Heart left ventricle (tissue), 16 donors: Measurements from ENCODE around the gene KCTD10. TPM values are rescaled to one million over a fixed set of nuclear protein-coding genes. Genes with fewer than 3 reads are reported as not detected.

Experiments
- ATAC-seq, 4 donors: fragments of 200-7000 bp; cut with Tn5 transposase; one replicate each; pipeline ENCODE4 v1.9.1; 2020 to 2022; ENCODE audit warnings: moderate library complexity in 4 of 4, mild to moderate bottlenecking in 3 of 4, moderate number of reproducible peaks in 1 of 4
- DNase-seq, 5 donors: peaks; one replicate each; pipeline ENCODE4 v3.0.0-alpha.2; 2020
- H3K27ac ChIP-seq, 12 donors: fragments of 200-600 bp; sonication (generic) in 4 of 12; one replicate each; pipeline versions ENCODE4 v1.5.0 to v1.8.0; 2016 to 2022; ENCODE audit warnings: mild to moderate bottlenecking in 2 of 12
- H3K27me3 ChIP-seq, 9 donors: fragments of 200-600 bp; sonication (generic) in 2 of 9; one replicate each; pipeline versions ENCODE4 v1.5.1 to v1.8.0; 2016 to 2022; ENCODE audit warnings: mild to moderate bottlenecking in 3 of 9
- H3K36me3 ChIP-seq, 9 donors: fragments of 200-600 bp; sonication (generic) in 2 of 9; one replicate each; pipeline versions ENCODE4 v1.5.0 to v1.8.0; 2018 to 2022; ENCODE audit warnings: mild to moderate bottlenecking in 2 of 9
- H3K4me1 ChIP-seq, 12 donors: fragments of 200-600 bp; sonication (generic) in 4 of 12; one replicate each; pipeline versions ENCODE4 v1.5.0 to v1.8.0; 2016 to 2022; ENCODE audit warnings: mild to moderate bottlenecking in 3 of 12
- H3K4me3 ChIP-seq, 12 donors: fragments of 200-600 bp; sonication (generic) in 4 of 12; one replicate each; pipeline versions ENCODE4 v1.5.0 to v1.8.0; 2017 to 2022; ENCODE audit warnings: mild to moderate bottlenecking in 9 of 12, moderate library complexity in 4 of 12
- H3K9me3 ChIP-seq, 12 donors: fragments of 200-600 bp; sonication (generic) in 4 of 12; one replicate each; pipeline versions ENCODE4 v1.5.0 to v1.8.0; 2016 to 2022; ENCODE audit warnings: mild to moderate bottlenecking in 1 of 12
- POLR2A ChIP-seq, 2 donors: fragments of 450-650 bp; IDR thresholded peaks; one replicate each; pipeline ENCODE4 v1.6.1; 2017; ENCODE audit warnings: antibody characterized with exemption in 2 of 2, mild to moderate bottlenecking in 2 of 2, moderate library complexity in 2 of 2
- WGBS, 4 donors: extraction: QIAGEN DNeasy Blood & Tissue Kit in 2 of 4; methylation state at CpG; one replicate each; pipeline versions ENCODE4 v1.1.5 to v1.1.7; 2013 to 2018; 5-methylcytosine and 5-hydroxymethylcytosine counted together
- intact Hi-C, 10 donors: fragments of 100-400 bp; cut with DNase I; formaldehyde crosslinking; loops; one replicate each; pipeline versions ENCODE4 v1.11.1 to v1.14.2; 2022
- polyA plus RNA-seq, 2 donors: library from polyadenylated mRNA; stranded (reverse); fragments of 200-250 nt; gene quantifications; one replicate each; pipeline ENCODE4 v1.2.3, GENCODE V29; 2013
- total RNA-seq, 9 donors: library from RNA; depleted of rRNA in 2 of 9; stranded (reverse); fragments of >200 nt in 2 of 9; fragmentation: NEBNext Ultra II Directional in 3 of 9; extraction: Animal tissue kit (Norgen Biotek cat#: 25700) in 3 of 9; gene quantifications; one replicate each; pipeline versions ENCODE4 v1.1.0 to v1.2.4, GENCODE V29; 2016 to 2023
- TF ChIP-seq, protein P1 (sequence below), 12 donors: fragments of 200-600 bp; sonication (generic) in 4 of 12; IDR thresholded peaks; one replicate each; pipeline versions ENCODE4 v1.5.0 to v1.8.0; 2018 to 2022; ENCODE audit warnings: antibody characterized with exemption in 12 of 12, mild to moderate bottlenecking in 5 of 12
- donor health status: ischemic (EF 13 %, LVEDD 7.1; RV severe dilation, severe dysfunction).
- donor health status: healthy with polysubstance abuse.
- donor health status: DM: no; HTN: yes; CAD: no.
- donor health status: DM: no; HTN: no; CAD: no.
- donor health status: ischemic (EF 25% LVEDD 6.9; RV normal size, moderate dysfunction).
- donor health status: ischemic (EF 25% LVEDD 5.7; RV mildly dilated, moderate dysfunction).
- donor health status: healthy.
- donor health status: DM: yes; HTN: yes; CAD: no.
- donor health status: ischemic (EF 35%, LVEDD 5.7; RV mildly dilated, moderate dysfunction).
- donor health status: nonischemic (EF 11% LVEDD 7.7; RV severe dilation, severe dysfunction).
- donor health status: DM: yes; HTN: yes; CAD: no.
- donor health status: PGD.
- donor health status: ischemic (EF 29% LVEDD 5.4; RV normal size, mild dysfunction).
- donor health status: nonischemic (EF 23%, LVEDD 6.1; RV moderate dilation, normal function).

KCTD10 gene
- total and polyA plus RNA-seq, 11 donors = 9.5 to 52.3 (median 37.1) TPM

DNA sequence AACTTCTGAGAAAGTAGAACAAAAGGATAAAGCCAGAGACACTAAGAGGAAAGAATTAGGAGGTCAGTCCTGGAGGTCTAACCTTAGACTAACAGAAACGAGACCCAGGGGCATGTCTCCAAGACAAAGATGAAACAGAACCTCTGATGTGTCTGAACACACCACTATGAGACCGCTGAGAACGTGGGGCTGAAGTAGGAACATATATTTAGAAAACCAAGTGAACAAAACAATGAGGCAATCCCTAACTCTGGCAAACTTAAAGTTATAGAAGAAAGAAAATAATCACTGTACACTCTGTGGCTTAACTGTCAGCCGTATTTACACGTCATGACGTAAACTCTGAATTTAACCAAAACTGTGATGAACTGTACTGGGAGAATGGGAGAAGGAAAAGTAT lies 17.9 kb downstream of the KCTD10 start:
- intact Hi-C loops = no loop called here
- no peak for TF ChIP-seq POLR2A (IDR thresholded peaks at IDR 0.05)
- TF ChIP-seq, protein P1, sequence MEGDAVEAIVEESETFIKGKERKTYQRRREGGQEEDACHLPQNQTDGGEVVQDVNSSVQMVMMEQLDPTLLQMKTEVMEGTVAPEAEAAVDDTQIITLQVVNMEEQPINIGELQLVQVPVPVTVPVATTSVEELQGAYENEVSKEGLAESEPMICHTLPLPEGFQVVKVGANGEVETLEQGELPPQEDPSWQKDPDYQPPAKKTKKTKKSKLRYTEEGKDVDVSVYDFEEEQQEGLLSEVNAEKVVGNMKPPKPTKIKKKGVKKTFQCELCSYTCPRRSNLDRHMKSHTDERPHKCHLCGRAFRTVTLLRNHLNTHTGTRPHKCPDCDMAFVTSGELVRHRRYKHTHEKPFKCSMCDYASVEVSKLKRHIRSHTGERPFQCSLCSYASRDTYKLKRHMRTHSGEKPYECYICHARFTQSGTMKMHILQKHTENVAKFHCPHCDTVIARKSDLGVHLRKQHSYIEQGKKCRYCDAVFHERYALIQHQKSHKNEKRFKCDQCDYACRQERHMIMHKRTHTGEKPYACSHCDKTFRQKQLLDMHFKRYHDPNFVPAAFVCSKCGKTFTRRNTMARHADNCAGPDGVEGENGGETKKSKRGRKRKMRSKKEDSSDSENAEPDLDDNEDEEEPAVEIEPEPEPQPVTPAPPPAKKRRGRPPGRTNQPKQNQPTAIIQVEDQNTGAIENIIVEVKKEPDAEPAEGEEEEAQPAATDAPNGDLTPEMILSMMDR (IDR thresholded peaks at IDR 0.05) = no peak
- peak overlapping the region in 11 of 12 donors; percentile 31 to 98 (median 96) for H3K27ac ChIP-seq
- H3K27me3 ChIP-seq = no peaks in the 10 kb centered on the region
- ATAC-seq (no peak), DNase-seq (no peak)
- peaks cover 35 to 77% (median 61%) of the 10 kb centered on the region in 12 donors for H3K4me1 ChIP-seq
- WGBS, 4 donors = 63 to 69% (median 65%) methylated on average over 6 of the region's 6 CpGs
- no peaks in the 10 kb centered on the region for H3K9me3 ChIP-seq
- H3K36me3 ChIP-seq = peaks cover 0 to 62% (median 44%) of the 10 kb centered on the region in 9 donors
- H3K4me3 ChIP-seq = no peak overlapping the region

DNA sequence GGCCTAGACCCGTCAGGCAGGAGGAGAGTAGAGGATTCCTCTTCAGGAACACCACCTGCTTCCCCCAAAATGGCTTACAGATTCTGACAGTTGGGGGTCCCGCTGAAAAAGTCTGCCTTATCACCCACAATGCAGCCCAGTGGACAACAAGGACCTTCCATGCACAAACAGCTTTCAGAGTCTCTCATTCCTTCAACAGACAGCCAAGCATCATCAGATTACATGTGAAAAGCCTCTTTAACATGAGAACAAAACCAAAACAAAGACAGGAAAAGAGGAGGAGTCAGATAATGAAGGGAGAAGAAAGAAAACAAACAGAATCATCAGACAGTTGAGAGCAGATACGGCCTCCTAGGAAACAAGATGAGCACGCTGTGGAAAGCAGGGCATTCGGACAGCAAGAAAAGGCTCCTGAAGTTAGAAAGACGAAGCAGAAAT lies 18.3 kb downstream of the KCTD10 start:
- WGBS, 4 donors = 62 to 71% (median 66%) methylated on average over 6 of the region's 6 CpGs
- Histone ChIP-seq H3K4me1 (peaks cover 30 to 72% (median 56%) of the 10 kb centered on the region in 12 donors), H3K36me3 (peaks cover 0 to 67% (median 49%) of the 10 kb centered on the region in 9 donors), H3K4me3 (no peak overlapping the region), H3K27ac (peak overlapping the region; percentile 8 to 98 (median 96)), H3K9me3 (no peaks in the 10 kb centered on the region), H3K27me3 (no peaks in the 10 kb centered on the region)
- ATAC-seq (no peak), DNase-seq (no peak)
- intact Hi-C loops = no loop called here
- TF ChIP-seq, protein P1 (IDR thresholded peaks at IDR 0.05) = no peak
- TF ChIP-seq POLR2A (IDR thresholded peaks at IDR 0.05) = no peak

DNA sequence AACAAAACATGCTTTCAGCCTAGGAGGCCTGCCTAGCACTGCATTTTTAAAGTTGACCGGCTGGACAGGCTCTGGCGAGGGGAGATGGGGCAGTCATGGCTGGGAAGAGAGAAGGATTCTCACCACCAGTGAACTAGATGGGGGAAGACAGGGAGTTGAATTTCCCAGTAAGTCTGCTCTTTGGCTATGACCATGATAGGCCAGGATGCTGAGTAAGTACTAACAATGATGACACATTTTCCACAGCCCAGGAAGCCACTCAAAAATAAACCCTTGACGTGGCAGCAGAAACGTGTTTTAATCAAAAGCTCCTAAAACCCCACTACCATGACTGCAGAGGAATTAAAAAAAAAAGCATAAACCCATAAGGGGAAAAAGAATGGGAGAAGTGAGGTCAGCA lies 19.0 kb downstream of the KCTD10 start:
- no peaks in the 10 kb centered on the region for H3K9me3 ChIP-seq
- peaks cover 0 to 74% (median 56%) of the 10 kb centered on the region in 9 donors for H3K36me3 ChIP-seq
- ATAC-seq = no peak
- H3K4me1 ChIP-seq = peaks cover 26 to 65% (median 49%) of the 10 kb centered on the region in 12 donors
- TF ChIP-seq, protein P1 (IDR thresholded peaks at IDR 0.05) = no peak
- TF ChIP-seq POLR2A (IDR thresholded peaks at IDR 0.05) = no peak
- H3K27me3 ChIP-seq = no peaks in the 10 kb centered on the region
- DNase-seq = no peak
- 67 to 77% (median 69%) methylated on average over 4 of the region's 4 CpGs for WGBS, 4 donors
- intact Hi-C loops = no loop called here
- no peak overlapping the region for H3K4me3 ChIP-seq
- peak overlapping the region in 11 of 12 donors; percentile 31 to 98 (median 96) for H3K27ac ChIP-seq

DNA sequence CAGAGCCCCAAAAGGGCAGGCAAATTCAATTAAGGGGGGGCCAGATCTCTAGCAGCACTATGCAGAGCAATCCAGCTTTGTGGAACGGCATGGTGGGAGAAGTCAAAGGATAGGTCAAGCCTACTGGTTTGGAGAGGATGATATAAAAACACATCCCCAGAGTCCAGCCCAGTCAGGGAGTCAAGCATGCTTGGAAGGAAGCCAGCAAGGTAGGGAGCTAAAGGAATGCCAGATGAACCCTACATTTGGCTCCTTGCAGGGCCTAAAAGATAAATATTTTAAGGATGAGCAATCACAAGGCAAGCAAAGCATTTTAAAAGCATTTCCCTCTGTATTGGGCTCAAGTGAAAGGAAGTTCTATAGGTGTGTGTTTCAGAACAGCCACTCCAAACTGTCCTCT lies 21.4 kb downstream of the KCTD10 start:
- Histone ChIP-seq H3K4me1 (peaks cover 5 to 41% (median 28%) of the 10 kb centered on the region in 12 donors), H3K27ac (peak overlapping the region in 1 of 12 donors; percentile 93)

More for the DNA sequence above, 21.4 kb downstream of the KCTD10 start:
- Histone ChIP-seq H3K36me3 (peaks cover 0 to 97% (median 80%) of the 10 kb centered on the region in 9 donors), H3K9me3 (no peaks in the 10 kb centered on the region), H3K27me3 (no peaks in the 10 kb centered on the region), H3K4me3 (no peak overlapping the region)
- WGBS, 4 donors = 82 to 92% (median 88%) methylated on average over 1 of the region's 1 CpG
- intact Hi-C loops = no loop called here
- TF ChIP-seq, protein P1 (IDR thresholded peaks at IDR 0.05) = no peak
- no peak for TF ChIP-seq POLR2A (IDR thresholded peaks at IDR 0.05)
- DNase-seq (no peak), ATAC-seq (no peak)
